ENCODE data around the gene SLC6A6. TPM values are rescaled to one million over a fixed set of nuclear protein-coding genes. Genes with fewer than 3 reads are reported as not detected.

The SLC6A6 gene
- total RNA-seq, 1 donor from 2014 or later = 37.5 TPM

- intact Hi-C loops (cut with DNase I) = no loop called here
- ATAC-seq (no peak), DNase-seq (ENCODE audit: low spot score) (no peak)
These were observed 9.6 kb downstream of the SLC6A6 start for GRCh38 chr3:14411988-14412387.

DNA sequence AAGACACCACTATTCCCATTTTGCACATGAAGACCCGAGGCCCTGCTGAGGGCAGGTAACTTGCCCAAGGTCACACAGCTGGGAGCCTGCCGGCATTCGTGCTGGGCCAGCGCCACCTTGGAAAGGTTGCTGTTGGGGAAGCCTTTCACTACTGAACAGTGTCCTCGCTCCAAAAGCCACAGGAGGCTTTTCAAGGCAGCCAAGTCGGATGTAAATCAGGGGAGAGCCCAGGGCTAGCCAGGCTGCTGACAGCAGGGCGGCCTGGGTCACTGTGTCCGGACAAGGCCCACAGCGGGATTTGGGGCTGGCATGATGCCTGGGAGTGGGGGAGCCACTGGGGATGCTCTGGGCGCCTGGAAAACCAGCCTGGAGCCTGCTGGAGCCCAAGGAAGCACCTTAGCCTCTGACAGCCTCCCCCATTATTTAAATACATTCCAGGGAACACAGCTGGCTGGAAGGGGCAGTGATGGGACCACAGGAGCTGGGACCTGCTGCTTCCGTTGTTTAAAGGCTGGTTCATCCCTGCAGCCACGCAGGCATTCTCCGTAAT, 10.5 kb downstream of the SLC6A6 start:
- ATAC-seq (peak; percentile 31), DNase-seq (ENCODE audit: low spot score) (no peak)
- intact Hi-C loops (cut with DNase I) = no loop called here

GRCh38 chr3:14413381-14414071, 11.1 kb downstream of the SLC6A6 start:
- intact Hi-C loops (cut with DNase I) = no loop called here
- no peak for DNase-seq (ENCODE audit: low spot score)
- no peak for ATAC-seq

- DNase-seq (ENCODE audit: low spot score) = no peak
- ATAC-seq = no peak
- intact Hi-C loops (cut with DNase I) = no loop called here
These were observed 12.5 kb downstream of the SLC6A6 start for GRCh38 chr3:14414846-14415464.

DNA sequence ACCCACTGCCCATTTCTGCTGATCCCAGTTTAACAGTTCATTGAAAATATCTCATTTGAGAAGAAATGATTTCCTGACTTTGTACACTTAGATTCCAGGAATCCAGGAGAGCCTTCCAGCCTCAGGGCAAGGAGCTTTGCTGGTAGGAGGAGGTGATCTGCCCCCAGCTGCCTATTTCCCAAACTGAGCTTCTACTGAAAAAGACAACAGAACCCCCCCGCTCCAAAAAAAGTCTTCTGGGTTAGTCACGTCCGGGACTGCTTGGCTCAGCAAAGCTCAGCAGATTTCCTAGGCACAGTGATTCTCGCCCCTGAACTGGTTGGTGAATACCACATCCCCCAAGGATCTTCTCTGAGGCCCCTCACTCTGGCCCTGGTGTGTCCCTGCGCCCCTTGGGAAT, 13.1 kb downstream of the SLC6A6 start:
- no peak for DNase-seq (ENCODE audit: low spot score)
- ATAC-seq = no peak
- intact Hi-C loops (cut with DNase I) = no loop called here

DNA sequence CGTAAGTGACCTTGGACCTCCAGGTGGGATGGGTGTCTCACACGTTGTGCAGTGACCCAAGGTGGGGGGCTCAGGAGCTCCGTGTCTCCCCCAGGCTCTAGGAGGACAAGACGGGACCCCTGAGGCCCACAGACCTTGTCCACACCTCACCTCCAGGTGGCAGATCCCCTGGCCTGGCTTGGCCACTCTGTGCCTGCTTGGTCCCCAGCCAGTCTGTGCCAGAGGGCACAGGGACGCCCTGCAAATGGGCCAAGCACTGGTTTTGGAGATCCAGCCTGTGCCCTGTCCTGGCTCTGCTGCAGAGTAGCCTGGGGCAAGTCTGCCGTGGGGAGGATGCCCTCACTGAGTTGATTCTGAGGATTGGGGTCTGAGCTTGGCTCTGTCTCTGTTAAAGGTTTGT, 14.0 kb downstream of the SLC6A6 start:
- intact Hi-C loops (cut with DNase I) = no loop called here
- ATAC-seq (no peak), DNase-seq (ENCODE audit: low spot score) (no peak)

- intact Hi-C loops (cut with DNase I) = no loop called here
- ATAC-seq = peak; percentile 13
- no peak for DNase-seq (ENCODE audit: low spot score)
These were observed 16.2 kb downstream of the SLC6A6 start for GRCh38 chr3:14418296-14419250.

DNA sequence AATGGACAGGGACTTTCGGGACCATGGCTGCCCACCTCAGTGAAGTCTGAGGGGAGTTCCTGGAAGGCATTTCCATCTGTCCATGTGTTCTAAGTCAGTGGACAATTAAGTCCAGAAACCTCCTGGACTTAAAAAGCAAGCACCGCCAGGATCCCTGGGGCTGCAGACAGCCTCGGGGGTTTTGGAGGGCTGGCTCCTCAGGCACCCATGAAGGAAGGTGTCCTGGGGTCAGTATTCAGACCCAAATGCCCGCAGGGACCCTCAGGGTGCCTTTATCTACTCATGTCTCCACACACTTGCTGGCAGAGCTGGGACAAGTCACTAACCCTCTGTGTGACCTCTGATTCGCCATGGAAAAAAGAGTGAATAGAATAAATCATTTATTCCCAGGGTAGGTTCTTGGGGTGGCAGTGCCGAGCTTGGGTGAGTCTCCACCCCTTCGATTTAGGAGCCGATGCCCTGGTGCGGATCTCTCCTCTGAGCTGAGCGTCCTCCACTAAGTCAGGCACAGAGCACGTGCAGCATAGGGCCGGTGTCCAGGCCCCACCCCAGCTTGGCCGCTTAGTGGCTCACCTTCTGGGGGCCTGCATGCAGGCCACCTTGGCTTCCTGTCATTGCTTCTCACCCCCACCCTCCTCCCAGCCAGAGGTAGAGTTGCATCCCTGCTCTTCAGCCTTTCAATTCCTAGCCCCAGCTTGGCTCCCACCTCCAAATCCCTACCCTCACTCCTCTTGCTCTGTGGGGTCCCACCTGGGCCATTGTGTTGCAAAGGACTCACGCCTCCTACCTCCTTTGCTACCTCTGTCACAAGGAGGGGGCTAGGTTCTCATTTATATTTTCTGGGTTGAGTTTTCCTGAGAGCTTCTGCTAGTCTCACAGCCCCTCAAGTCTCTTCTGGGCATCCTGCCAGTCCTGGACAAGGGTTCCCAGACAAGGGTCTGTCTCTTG, 19.9 kb downstream of the SLC6A6 start:
- DNase-seq (ENCODE audit: low spot score) (no peak), ATAC-seq (no peak)
- intact Hi-C loops (cut with DNase I) = no loop called here

DNA sequence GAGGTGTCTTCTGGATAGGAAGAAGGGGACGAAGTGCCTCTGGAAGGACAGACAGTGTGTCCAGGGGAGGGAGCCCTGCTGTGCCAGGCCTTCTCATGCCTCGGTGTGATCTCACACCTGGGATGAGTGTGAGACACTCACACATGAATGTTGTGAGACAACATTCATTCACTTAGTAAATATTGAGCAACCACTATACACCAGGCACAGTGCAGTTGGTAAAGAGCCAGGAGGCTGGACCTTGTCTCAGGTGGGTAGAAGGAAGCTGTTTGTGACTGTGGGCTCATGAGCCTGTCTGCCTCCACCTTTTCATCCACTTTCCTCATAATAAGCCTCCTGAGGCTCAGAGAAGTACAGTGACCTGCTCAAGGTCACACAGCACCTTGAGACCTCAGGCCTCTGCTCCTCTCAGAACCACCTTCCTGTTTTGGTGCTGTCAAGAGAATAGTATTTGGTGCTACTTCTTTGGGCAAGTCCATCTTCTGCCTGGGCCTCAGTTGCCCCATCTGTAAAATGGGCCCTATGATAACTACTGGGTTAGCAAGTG, 20.9 kb downstream of the SLC6A6 start:
- no peak for DNase-seq (ENCODE audit: low spot score)
- intact Hi-C loops (cut with DNase I) = no loop called here
- no peak for ATAC-seq

GRCh38 chr3:14423963-14424362, 21.6 kb downstream of the SLC6A6 start:
- no peak for DNase-seq (ENCODE audit: low spot score)
- ATAC-seq = no peak
- intact Hi-C loops (cut with DNase I) = no loop called here

DNA sequence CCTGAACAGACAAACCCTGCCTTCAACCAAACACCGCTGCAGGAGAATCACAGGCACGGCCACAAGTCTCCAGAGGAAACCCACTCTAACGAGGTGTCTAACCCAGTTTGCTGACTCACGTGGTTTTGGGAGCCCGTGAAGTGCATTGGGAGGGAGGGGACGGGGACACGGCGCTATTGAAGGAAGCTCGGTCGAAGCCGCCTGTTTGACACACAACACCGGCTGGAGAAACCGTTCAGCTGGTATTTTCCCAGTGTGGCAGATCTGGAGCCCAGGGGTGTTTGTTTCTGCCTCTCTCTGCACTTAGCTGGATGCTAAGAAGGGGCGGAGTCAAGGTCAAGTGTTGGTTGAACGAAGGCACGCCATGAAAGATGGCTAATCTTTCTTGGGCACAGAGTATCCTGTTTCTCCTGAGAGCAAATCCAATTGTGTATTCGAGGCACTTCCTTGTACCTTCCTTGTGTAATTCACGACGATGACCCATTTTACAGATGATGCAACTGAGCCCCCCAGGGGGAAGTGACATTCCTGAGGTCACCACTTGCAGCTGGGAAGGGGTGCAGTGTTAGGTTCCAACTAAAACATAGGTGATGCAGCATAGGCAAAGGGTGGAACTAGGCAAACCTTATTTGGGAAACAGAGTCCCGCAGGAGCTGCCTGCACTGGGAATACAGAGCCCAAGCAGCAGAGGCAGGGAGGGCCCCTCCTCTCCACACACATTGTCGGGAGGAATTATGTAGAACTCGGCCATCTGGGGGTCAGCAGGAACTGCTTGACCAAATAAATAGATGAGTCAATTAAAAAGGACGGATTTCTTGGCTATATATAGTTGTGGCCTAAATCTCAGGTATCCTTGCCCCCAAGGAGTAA, 22.5 kb downstream of the SLC6A6 start:
- ATAC-seq (no peak), DNase-seq (ENCODE audit: low spot score) (no peak)
- intact Hi-C loops (cut with DNase I) = no loop called here

DNA sequence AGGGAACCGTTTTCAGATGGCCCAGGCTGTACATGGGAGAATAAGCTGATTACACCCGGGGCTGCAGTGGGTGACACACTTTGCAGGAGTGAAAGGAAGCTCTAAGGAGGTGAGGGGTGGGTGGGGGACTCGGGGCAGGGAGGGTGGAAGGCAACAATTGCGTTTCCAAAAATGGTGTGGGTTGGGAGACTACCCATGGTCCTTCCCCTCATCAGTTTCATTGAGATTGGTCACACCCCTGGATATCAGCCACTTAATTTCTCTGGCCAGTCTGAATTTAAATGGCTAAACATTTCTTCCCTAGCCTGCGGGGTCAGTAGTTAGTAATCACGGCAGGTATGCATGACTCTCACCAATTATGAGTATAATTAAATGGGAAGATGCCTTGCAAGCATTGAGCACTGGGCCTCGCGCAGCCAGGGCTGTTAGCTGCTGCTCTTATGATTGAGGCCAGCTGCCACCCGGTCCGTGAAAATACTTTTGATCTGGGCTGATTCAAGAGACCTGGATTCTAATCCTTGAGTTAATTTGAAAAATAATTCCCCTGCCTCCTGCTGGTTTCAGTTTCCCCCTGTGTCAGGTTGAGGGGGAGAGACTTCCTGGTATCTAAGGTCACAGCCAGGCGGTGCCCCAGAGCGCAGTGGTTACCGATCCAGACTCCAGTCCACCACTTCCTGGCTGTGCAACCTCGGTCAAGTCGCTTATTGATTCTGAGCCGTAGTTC, 23.3 kb downstream of the SLC6A6 start:
- no peak for DNase-seq (ENCODE audit: low spot score)
- intact Hi-C loops (cut with DNase I) = no loop called here
- ATAC-seq = no peak

DNA sequence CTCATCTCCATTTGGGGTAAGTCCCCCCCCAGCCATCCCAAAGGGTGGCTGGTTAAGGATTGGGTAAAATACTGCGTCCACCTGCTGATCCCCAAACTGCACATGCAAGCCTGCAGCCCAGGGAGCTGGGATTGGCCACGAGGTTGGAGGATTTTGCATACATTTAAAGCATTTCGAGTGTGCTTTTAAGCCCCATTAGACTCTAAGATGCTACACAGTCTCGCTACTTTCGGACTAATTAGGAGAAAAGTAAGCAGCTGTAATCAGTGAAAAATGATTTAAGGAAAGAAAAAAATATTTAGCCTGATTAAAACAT, 23.9 kb downstream of the SLC6A6 start:
- intact Hi-C loops (cut with DNase I) = no loop called here
- ATAC-seq = no peak
- no peak for DNase-seq (ENCODE audit: low spot score)

GRCh38 chr3:14428087-14429033, 26.0 kb downstream of the SLC6A6 start:
- intact Hi-C loops (cut with DNase I) = no loop called here
- DNase-seq (ENCODE audit: low spot score) (no peak), ATAC-seq (no peak)

GRCh38 chr3:14429237-14429636, 26.8 kb downstream of the SLC6A6 start:
- intact Hi-C loops (cut with DNase I) = no loop called here
- DNase-seq (ENCODE audit: low spot score) = no peak
- peak; percentile 31 for ATAC-seq

- intact Hi-C loops (cut with DNase I) = no loop called here
- no peak for DNase-seq (ENCODE audit: low spot score)
- ATAC-seq = no peak
These were observed 27.2 kb downstream of the SLC6A6 start for GRCh38 chr3:14429640-14430039.

Measured in sciatic nerve (tissue), 2 donors.